RWPE1 (cell line): ENCODE results near the gene RALGAPA1.
"Not testable (repeated sequence)": the region's sequence is repeated elsewhere in the genome, so short reads cannot be mapped to it uniquely, and the experiment has no call there.

ENCODE experiments used
- CTCF ChIA-PET: fragments of 350-600 bp; sonication (Branson Sonifier 250); formaldehyde crosslinking; extraction: SDS; loops from one replicate; lab custom pipeline; 2021; lab: Yijun Ruan, JAX
- POLR2A ChIA-PET: fragments of 400-600 bp; formaldehyde crosslinking; extraction: SDS; loops from one replicate; lab custom pipeline; 2020; ENCODE audit warnings: antibody characterized with exemption; ENCODE audit not compliant: low non-redundant PET; lab: Yijun Ruan, JAX
- DNase-seq: peaks from one replicate; pipeline ENCODE4 v3.0.0; 2012; ENCODE audit warnings: low spot score
- H3K27ac ChIP-seq: fragments of 450-650 bp; 2 replicates; pipeline ENCODE4 v1.5.1; 2017
- CTCF ChIP-seq: fragments of 450-650 bp; conservative IDR thresholded peaks from 2 replicates; pipeline ENCODE4 v1.5.1; 2017; ENCODE audit warnings: low read depth, mild to moderate bottlenecking

RALGAPA1 gene

GRCh38 chr14:35829449-35829848 is 20.4 kb upstream of the RALGAPA1 start:
- ChIA-PET CTCF (no interaction called here), POLR2A (no interaction called here)
- TF ChIP-seq CTCF = no peak
- no peak for DNase-seq
- H3K27ac ChIP-seq = no peak overlapping the region

DNA sequence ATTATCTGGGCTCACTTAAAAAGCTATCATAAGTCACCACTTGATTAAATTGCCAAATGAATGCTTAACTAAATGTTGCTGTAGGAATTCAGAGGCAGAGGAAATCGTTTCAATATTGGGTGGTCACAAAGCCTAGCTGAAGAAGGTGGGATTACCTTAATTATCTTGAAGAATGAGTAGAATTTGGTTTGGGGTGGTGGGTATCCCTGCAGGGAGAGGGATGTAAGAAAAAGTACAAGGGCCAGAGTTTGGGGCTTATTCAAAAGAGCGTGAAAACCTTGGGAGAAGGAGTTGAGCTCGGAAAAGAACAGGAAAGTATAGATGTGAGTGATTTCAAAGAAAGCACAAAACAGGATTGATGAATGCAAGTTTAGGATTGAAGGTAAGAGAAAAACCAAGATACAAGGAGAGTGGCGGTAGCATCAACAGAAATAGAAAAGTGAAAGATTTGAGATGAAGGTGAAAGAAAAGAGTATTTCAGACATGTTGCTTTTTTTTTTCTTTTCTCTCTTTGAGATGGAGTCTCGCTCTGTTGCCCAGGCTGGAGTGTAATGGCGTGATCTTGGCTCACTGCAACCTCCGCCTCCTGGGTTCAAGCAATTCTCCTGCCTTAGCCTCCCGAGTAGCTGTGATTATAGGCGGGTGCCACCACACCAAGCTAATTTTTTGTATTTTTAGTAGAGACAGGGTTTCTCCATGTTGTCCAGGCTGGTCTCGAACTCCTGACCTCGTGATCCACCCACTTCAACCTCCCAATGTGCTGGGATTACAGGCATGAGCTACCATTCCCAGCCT is 18.8 kb upstream of the RALGAPA1 start:
- DNase-seq = no peak
- CTCF ChIA-PET = no interaction called here
- H3K27ac ChIP-seq = no peak overlapping the region
- TF ChIP-seq CTCF = no peak
- POLR2A ChIA-PET = no interaction called here

DNA sequence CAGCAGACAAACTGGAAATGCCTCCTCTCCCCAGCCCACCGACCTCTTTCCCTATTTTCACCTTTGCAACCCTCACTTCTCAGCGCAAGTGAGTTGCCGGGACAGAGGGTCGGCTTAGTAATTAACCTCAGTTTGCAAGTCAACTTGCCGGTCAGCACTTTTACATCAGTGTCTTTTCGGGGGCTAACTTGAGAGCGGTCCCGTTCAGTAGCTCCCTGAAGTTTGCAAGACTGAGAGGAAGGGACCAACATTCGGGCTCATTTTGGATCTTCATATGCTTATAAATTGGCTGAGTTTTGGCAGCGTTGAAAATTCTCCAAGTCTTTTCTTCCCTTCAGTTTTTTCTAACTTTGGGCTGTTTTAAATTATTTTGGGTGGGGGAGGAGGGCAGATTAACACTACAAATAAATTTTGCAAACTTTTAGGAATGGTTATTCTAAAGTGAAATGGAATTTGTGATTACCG is 17.9 kb upstream of the RALGAPA1 start:
- no peak for TF ChIP-seq CTCF
- ChIA-PET POLR2A (no interaction called here), CTCF (interaction anchor here (1.3 kb wide), 1 partner anchor 9 kb away, joined by 3 read pairs; no protein-coding TSS in a partner anchor)
- DNase-seq = no peak
- H3K27ac ChIP-seq = peak overlapping the region; percentile 98

DNA sequence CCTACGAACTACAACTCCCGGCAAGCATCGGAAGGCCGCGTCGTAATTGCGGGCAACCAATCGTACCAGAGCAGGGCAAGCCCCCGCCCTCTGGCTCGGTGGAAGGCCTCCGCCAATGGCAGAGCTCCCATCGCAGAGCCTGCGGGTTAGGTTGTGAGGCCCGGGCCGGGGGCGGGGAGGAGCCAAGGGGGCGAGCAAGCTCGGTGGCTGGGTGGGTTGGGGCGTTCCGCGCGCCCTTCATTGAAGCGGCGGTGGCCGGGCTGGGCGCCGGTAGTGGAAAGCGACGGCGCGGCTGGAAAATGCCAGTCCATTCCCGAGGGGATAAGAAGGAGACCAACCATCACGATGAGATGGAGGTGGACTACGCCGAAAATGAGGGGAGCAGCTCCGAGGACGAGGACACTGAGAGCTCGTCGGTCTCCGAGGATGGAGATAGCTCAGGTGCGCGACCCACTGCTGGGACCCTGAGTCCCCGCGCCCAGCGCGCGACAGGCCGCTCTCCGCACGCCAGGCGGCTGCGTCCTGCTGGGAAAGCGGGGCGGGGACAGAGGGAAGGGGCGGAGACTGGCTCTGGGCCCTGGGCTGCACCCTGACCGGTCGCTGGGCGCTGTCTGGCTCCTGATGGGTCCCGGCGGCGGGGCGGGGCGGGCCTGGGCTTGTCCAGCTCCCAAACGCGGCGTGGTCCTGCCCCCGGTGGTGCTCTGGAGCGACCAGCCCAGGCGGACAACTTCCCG is 17.3 kb upstream of the RALGAPA1 start, which contains the start of gene BRMS1L:
BRMS1L (plus strand) TSS at position 121 of the 734 bp plus-strand sequence; CDS start at position 300, 179 bp downstream.
- ChIA-PET POLR2A (interaction anchor here (0.6 kb wide), 3 partner anchors 15 to 1080 kb away, joined by 3 to 8 read pairs (median 3); no protein-coding TSS in a partner anchor), CTCF (interaction anchor here (0.6 to 1.3 kb wide), 3 partner anchors 8 to 293 kb away, joined by 3 to 4 read pairs (median 4); partner anchors contain the start of gene INSM2)
- peak; percentile 97 for DNase-seq

DNA sequence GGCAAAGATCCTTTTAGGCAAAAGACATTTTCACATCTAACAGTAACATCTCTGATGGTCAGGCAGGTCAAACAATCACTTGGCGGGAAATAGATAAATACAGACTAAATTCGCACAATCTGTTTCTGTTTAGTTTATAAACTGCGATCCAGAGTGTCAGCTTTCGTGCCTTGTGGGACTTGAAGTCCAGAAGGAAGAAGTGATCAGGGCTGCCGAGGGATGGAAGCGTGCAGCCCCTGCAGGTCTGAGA is 16.8 kb upstream of the RALGAPA1 start:
- TF ChIP-seq CTCF = no peak
- no peak for DNase-seq
- H3K27ac ChIP-seq = peak overlapping the region; percentile 98
- ChIA-PET POLR2A (interaction anchor here (0.6 kb wide), 2 partner anchors 14 to 1080 kb away, joined by 3 to 8 read pairs; no protein-coding TSS in a partner anchor), CTCF (interaction anchor here (0.6 to 1.3 kb wide), 4 partner anchors 8 to 292 kb away, joined by 3 to 4 read pairs (median 4); partner anchors contain the start of gene INSM2)

More for the DNA sequence above, 17.3 kb upstream of the RALGAPA1 start, which contains the start of gene BRMS1L:
- TF ChIP-seq CTCF = no peak
- peak within 1 kb of the TSS; percentile 98 for H3K27ac ChIP-seq

DNA sequence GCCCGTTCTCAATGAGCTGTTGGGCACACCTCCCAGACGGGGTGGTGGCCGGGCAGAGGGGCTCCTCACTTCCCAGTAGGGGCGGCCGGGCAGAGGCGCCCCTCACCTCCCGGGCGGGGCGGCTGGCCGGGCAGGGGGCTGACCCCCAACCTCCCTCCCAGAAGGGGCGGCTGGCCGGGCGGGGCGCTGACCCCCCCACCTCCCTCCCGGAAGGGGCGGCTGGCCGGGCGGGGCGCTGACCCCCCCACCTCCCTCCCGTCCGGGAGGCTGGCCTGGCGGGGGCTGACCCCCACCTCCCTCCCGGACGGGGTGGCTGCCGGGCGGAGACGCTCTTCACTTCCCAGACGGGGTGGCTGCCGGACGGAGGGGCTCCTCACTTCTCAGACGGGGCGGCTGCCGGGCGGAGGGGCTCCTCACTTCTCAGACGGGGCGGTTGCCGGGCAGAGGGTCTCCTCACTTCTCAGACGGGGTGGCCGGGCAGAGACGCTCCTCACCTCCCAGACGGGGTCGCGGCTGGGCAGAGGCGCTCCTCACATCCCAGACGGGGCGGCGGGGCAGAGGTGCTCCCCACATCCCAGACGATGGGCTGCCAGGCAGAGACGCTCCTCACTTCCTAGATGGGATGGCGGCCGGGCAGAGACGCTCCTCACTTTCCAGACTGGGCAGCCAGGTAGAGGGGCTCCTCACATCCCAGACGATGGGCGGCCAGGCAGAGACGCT is 15.5 kb upstream of the RALGAPA1 start:
- peak overlapping the region; percentile 98 for H3K27ac ChIP-seq
- CTCF ChIA-PET = interaction anchor here (0.6 to 1.1 kb wide), 2 partner anchors 8 to 43 kb away, joined by 3 read pairs; no protein-coding TSS in a partner anchor
- POLR2A ChIA-PET, DNase-seq: not testable (repeated sequence)
